GM21515 (cell line): ENCODE measurements around the gene MYT1.

Experiments
- ATAC-seq: cut with Tn5 transposase; IDR thresholded peaks from one replicate; pipeline ENCODE4 v1.9.1; 2021; ENCODE audit not compliant: unreplicated experiment

MYT1 gene

GRCh38 chr20:64153861-64154589, 10.2 kb upstream of the MYT1 start:
- no peak for ATAC-seq

- ATAC-seq: no peak
Observed at GRCh38 chr20:64154590-64155257, 9.5 kb upstream of the MYT1 start.

DNA sequence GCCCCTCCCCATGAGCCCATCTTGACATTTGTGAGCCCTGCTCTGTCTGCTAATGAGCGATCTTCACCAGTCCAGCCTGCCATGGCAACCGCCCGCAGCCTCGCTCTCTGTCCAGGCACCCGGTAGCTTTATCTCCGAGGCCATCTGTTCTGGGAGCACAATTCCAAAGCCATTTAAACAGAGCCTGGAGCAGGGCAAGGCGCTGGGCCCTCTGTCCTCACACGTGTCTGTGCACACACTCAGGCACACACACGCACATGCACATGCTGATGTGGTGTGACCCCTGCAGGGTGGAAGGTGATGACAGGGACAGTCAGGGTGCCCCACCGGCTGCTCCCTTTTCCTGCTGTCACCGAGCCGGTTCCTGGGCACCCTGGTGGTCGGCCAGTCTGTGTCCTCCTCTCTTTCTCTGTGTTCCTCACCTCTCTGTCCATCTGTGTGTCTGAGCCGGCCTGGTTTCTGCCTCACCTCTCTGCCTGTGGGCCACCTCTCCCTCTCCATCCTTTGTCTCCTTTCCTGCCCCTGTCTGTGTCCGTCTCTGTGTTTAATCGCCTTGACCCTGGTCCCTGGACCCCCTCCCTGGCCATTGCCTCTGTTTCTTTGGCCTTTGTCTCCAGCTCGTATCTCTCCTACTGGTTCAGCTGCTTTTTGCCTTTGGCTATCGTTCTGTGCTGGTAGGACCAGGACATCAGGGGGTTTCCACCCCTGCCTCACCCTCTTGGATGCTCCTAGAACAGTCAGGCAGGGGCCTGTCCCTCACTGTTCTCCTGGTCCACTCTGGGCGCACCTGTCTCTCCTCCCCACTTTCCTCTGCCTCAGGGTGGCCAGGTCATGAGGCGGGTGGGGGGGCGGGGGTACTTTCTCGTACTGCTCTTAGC, 8.8 kb upstream of the MYT1 start:
- ATAC-seq: no peak

DNA sequence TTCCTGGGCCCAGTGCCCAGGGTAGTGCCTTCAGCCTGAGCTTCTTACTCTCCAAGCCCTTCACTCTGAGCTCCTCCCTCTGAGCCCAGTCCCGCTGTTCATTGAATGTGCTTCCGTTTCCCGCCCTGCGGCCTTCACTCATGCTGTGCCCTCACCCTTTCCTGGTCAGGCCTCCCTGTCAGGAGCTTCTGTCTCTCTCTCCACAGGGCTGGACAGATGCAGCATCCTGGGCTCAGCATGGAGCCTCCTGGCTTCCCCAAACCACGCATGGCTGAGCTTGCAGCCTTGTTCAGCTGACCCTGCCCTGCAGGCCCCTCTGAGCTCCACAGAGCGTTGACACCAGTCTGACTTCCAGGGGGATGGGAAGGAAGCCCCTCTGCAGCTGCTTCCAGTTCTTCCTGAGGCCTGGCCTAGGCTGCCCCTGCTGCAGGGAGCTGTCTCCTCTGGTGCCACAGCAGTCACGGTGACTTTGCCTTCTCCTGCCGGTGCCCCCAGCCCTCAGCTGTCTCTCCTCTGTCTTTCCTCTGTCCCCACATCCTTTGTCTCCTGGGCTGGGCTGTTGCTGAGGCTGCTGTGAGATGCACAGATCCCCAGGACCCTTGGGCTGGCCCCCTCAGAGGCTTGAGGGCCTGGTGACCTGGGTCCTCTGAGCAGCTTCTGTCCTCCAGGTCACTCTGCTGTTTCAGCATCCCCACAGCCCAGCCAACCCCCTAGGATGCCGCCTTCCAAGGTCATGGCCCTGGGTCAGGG, 7.9 kb upstream of the MYT1 start:
- ATAC-seq: no peak

- no peak for ATAC-seq
Observed at GRCh38 chr20:64156886-64157875, 7.1 kb upstream of the MYT1 start.

GRCh38 chr20:64157878-64158277, 6.4 kb upstream of the MYT1 start:
- ATAC-seq: no peak

GRCh38 chr20:64158346-64159285, 5.6 kb upstream of the MYT1 start:
- ATAC-seq: no peak

DNA sequence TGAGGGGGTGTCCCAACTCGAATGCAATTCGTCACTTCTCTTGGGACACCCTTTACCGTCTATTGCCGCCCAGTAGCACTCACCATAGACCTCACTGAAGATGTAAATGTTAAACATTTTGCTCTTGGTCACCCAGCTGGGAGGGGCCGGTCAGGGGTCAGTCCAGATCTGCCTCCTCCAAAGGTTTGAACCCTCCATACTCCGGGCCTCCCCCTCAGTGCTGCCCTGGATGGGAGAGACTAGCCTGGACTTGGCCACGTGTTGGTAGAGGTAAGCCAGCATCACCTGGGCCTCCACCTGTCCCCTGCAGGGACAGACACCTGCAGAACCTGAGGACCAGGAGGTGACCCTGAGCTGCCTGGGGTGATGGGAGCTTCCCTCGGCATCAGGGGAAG, 5.0 kb upstream of the MYT1 start:
- ATAC-seq: no peak

- no peak for ATAC-seq
Observed at GRCh38 chr20:64159711-64160110, 4.5 kb upstream of the MYT1 start.

GRCh38 chr20:64160118-64160517, 4.1 kb upstream of the MYT1 start:
- no peak for ATAC-seq

- no peak for ATAC-seq
Observed at GRCh38 chr20:64160526-64161355, 3.5 kb upstream of the MYT1 start.

DNA sequence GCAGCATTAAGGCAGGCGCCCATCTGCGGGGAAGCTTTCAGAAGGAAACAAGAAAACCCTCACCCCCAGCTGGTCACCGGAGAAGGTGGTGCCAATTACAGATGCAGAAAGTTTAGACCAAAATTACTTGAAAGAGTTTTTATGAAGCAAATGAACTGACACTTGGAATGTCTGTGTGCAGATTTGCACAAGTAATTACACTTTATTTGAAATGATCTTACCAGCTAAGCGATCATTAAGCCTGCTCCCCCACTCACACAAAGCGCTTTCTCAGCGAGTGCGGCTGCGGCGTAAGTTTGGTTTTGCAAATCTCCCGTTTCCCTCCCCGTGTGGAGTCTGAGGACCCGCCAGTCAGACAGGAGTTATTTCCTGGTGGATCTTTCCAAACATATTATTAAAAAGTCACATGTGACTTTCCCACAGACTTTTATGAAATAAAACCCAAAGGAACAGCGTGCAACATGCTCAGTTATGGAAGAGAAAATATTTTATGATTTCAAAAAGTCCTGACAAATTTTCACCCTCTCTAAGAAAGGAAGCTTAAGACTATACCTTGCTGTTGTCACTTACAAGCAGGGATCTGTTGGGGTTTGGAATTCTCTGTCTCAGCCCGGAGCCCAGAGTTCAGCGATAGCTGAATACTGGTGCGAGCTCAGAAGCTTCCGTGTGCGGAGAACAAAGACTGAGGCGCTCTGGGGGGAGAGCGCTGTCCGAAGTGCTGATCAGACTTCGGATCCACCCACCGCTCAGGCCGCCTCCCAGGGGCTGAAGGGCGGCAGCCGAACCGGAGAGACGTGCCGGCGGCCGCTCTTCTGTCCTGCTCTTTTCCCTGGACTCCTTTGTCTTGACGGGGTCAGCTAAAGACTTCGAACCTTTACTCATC, 2.7 kb upstream of the MYT1 start:
- no peak for ATAC-seq

- ATAC-seq: no peak
Observed at GRCh38 chr20:64162239-64162910, 1.9 kb upstream of the MYT1 start.

- ATAC-seq: no peak
Observed at GRCh38 chr20:64163776-64164122, 503 bp upstream of the MYT1 start.

- no peak for ATAC-seq
Observed at GRCh38 chr20:64165866-64166600, 1.8 kb downstream of the MYT1 start.
